ENCODE results near the gene TM7SF2.

DNA sequence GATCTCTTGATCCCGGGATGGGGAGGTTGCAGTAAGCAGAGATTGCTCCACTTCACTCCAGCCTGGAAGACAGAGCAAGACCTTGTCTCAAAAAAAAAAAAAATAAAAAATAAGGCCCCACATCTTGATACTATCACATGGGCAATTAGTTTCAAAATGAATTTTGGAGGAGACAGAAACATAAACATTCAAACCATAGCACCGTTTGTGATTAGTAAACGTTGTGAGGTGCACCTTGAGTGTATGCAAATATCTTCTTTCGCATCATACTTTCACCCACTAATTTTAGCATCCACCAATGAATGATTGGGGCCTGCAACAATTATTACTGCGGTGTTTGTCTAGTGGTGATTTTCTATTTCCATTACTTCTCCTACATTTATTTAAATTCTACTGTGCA is 47.3 kb downstream of the TM7SF2 start:
- TF ChIP-seq, protein P1, sequence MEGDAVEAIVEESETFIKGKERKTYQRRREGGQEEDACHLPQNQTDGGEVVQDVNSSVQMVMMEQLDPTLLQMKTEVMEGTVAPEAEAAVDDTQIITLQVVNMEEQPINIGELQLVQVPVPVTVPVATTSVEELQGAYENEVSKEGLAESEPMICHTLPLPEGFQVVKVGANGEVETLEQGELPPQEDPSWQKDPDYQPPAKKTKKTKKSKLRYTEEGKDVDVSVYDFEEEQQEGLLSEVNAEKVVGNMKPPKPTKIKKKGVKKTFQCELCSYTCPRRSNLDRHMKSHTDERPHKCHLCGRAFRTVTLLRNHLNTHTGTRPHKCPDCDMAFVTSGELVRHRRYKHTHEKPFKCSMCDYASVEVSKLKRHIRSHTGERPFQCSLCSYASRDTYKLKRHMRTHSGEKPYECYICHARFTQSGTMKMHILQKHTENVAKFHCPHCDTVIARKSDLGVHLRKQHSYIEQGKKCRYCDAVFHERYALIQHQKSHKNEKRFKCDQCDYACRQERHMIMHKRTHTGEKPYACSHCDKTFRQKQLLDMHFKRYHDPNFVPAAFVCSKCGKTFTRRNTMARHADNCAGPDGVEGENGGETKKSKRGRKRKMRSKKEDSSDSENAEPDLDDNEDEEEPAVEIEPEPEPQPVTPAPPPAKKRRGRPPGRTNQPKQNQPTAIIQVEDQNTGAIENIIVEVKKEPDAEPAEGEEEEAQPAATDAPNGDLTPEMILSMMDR (IDR thresholded peaks at IDR 0.05 in 8 of 11, conservative IDR thresholded peaks at IDR 0.05 in 3 of 11): no peak
- TF ChIP-seq POLR2A (IDR thresholded peaks at IDR 0.05) (no peak), POLR2AphosphoS5 (IDR thresholded peaks at IDR 0.05) (no peak)

Measured in spleen (tissue), 7 donors.